Stimulated activated CD8-positive, alpha-beta memory T cell treated with anti-CD3 and anti-CD28 coated beads, Interleukin-15, amount 100 ng/mL, for 4 hours (primary cell): ENCODE data around the gene ASB15.

Experiments
- DNase-seq, 2 donors: peaks; one replicate each; pipeline ENCODE4 v3.0.0-alpha.2; 2020; ENCODE audit warnings: low read depth in 2 of 2

The ASB15 gene

DNA sequence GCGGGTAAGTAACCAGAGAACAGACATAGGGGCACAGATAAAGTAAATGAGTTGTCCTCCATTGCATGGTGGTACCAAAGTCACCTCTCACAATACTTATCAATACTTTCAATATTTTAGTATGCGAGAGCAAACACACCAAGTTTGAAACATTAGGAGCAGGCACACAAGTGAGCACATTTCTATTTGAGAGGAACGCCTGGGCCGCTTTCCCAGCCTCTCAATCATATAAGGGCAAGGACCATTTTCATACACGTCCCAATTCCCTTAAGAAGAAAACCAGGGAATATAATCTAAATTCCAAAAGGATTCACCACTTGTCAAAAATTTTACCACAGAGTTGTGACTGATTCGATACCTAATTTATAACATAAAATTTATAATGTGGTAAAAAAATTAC, 61.6 kb downstream of the ASB15 start:
- DNase-seq, result no peak

DNA sequence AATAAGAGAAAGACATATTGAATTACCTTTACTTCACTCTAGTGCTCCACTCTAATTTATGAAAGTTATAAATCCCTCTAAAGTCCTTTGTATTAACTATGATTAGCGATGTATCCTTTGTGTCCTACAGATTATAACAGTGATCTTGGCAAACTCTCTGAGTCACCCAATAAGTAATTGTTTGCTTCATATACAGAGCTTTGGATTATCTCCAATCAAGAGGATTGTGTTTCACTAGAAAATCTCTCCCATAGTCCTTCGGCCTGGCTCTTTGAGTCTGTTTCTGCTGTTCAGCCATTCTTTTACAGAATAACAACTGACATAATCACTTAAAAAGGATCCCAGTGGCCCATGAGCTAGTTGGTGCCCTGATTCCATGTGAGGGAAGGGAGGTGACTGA, 63.5 kb downstream of the ASB15 start:
- DNase-seq, result no peak

DNA sequence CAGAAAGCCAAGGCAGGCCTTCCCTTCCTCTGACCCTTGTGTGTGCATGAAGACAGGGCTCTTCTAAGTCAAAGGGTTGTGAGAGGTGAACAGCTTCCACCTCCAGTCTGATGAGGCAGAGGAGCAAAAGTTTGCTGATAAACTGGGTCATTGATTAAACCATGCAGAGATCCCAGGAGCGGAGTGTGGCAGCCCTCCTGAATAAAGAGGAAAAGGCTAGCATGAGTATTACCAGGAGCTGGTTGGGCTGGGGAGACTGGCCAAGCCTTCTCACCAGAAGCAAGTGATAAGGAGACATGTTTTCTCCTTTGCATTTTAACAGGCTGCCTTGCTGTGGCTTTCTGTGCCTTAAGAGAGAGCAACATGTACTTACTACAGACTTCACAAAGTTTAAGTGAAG, 64.3 kb downstream of the ASB15 start:
- no peak for DNase-seq

GRCh38 chr7:123666492-123666891, 64.9 kb downstream of the ASB15 start:
- DNase-seq, result no peak

- DNase-seq, result no peak
Measured at GRCh38 chr7:123669485-123669884, 67.9 kb downstream of the ASB15 start.

DNA sequence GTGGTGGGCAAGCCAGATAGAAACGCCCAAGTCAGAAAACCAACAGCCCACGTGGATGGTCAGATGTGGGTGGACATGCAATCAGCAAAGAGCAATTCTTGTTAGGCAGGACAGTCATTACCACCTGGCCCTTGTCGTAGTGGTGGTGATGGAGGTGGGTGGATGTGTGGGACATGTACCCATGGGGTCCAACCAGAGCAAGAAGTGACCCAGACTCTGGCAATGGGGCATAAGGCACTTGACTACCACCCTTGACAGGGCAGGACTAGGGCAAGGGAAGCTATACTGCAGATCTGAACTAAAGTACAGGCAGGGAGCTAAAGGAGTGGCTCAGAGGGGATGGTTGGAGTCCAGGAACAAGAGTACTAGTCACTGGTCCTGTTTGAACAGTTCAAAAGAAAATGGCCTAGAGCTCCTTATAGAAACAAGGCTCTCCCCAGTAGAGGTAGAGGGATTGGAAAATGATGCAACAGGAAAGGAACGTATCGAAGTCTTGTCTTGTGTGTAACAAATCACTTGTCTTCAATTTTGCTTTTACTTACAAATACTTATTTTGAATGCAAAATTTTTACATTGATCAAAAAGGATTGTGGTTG, 71.6 kb downstream of the ASB15 start:
- no peak for DNase-seq

GRCh38 chr7:123673752-123674398, 72.3 kb downstream of the ASB15 start:
- DNase-seq, result no peak

DNA sequence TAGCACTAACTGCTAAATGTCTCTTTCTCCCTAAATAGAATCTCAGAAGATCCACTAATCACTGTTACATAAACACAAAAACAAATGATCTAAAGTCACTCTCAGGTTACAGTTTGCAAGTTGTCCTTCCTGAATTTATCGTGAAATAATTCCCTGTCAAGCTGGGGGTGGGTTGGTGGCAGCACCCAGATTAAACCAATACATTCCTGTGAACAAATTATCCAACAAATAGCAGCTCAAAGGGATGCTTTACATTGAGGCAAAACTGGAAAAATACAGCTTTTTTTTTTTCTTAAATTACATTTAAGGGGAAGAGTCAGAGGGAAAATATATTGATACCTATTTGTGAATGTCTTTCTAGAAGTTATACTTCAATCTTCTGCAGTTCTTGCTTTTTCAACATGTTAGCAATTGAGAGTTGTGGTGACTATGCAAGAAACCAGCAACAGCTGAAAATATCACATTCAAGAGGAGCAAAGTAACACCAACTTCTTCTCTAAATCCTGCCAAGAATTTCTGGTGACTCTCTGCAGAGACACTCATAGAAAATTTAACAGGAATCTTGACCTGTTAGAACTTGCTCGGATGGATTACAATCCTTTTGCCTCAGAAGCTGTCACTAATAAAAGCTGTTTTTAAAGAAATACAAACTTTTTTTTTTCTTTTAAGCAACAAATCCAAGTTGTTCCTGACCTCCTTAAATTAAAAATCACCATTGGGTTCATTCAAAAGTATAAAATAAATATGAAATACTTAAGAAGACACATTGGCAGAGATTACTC, 73.0 kb downstream of the ASB15 start:
- no peak for DNase-seq

DNA sequence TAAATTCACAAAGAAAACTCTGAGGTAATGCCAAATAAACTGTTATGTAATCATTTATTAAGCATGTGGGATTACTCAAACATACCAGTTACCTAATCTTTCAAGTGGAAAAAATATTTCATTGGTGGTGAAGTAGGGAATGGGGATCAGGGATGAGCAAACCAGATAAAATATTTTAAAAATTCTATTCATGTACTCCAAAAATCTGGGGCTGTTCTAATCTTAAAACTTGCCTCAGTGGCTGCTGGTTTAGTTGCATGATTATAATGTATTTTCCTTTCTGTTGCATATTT, 73.5 kb downstream of the ASB15 start:
- no peak for DNase-seq

DNA sequence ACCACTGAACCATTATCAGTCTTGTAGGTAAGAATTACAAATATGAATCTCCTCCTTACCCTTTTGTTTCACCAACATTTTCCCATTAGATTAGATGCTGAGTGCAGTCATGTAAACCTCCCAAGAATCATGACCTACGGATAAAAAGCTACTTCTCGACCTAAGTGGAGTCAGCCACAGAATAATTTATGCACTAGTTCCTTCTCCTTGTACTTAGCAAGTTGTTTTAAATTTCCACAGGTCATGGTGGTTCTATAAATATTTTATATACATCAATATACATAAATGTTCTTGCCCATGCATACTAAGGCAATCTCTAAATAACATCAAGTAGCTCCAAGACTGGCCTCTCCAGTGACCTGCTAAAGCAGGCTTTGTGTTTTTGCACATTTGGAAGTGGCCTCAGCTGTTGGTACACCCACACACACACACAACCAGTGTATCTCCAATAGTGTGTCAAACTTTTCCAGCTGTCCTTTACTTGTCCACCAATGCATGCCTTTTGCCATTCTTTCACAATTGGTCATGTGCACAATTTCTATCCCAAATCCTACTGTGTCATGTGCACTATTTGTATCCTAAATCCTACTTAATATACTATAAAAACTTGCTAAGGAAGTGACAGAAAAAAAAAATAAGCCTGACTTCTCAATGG, 75.6 kb downstream of the ASB15 start:
- DNase-seq, result no peak

GRCh38 chr7:123679614-123680013, 78.0 kb downstream of the ASB15 start:
- no peak for DNase-seq

GRCh38 chr7:123680580-123680979, 79.0 kb downstream of the ASB15 start:
- no peak for DNase-seq

GRCh38 chr7:123681561-123681960, 79.9 kb downstream of the ASB15 start:
- DNase-seq, result no peak

DNA sequence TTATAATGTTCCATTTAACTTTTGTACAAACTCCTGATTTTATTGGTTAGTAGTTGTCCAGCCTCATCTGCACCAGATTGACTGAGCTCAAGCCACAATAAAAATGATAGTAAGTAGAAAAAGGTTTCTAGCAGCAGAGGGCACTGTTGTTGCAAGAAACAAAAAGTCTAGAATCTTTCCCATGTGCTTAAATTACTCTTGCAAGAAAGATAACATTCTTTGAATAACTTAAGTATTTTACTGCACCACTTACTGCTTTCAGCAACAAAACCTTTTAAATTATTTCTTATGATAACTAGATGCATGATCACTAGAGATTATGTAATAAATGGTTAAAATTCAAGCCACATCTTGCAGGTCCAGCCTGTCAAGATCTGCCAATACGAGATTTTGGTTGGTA, 81.1 kb downstream of the ASB15 start:
- DNase-seq, result no peak

- no peak for DNase-seq
Measured at GRCh38 chr7:123687161-123687560, 85.5 kb downstream of the ASB15 start.

DNA sequence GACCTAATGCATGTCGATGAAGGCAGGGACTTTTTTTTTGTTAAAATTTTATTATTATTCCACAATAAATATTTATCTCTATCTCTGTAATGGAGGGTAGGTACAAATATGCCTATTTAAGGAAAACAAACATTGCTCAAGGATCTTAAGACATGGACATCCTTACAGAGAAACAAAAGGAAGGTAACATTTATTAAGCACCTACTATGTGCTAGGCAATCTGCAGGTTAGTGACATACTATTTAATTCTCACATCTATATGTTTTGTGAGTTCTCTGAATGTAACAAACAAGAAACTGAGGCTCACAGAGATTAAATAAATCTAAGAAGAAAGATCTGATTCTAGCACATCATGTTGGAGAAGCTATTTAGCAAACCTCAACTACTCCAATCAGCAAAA, 86.1 kb downstream of the ASB15 start:
- DNase-seq, result no peak
